Mammary epithelial cell (primary cell): ENCODE results near the gene MRPL43.

ENCODE experiments used
- CTCF ChIP-seq, 2 donors: IDR thresholded peaks in 1 of 2; conservative IDR thresholded peaks in 1 of 2; 2 replicates each; pipeline ENCODE4 v1.5.1; 2011 to 2012; ENCODE audit warnings: inconsistent platforms in 2 of 2, low read length in 2 of 2, mild to moderate bottlenecking in 2 of 2, control low read depth in 1 of 2, low read depth in 1 of 2; ENCODE audit not compliant: insufficient read depth in 1 of 2; ENCODE audit errors: extremely low read depth in 1 of 2
- EZH2 ChIP-seq: IDR thresholded peaks from 2 replicates; pipeline ENCODE4 v1.6.1; 2012; ENCODE audit warnings: low read length, inconsistent platforms, borderline replicate concordance

- TF ChIP-seq CTCF (conservative IDR thresholded peaks at IDR 0.05 in 1 of 2, IDR thresholded peaks at IDR 0.05 in 1 of 2; ENCODE audit: extremely low read depth in 1 of 2, insufficient read depth in 1 of 2, low read depth in 1 of 2, low read length in 2 of 2) (no peak), EZH2 (no peak)
Measured at GRCh38 chr10:101028446-101029337, 41.4 kb upstream of the MRPL43 start.
